DND-41 (cell line): ENCODE results near the gene LIF.

Experiments
- ATAC-seq: fragments of 200-7000 bp; cut with Tn5 transposase; 3 replicates; pipeline ENCODE4 v1.9.1; 2021; ENCODE audit warnings: low read depth; ENCODE audit not compliant: insufficient read depth
- DNase-seq: peaks from one replicate; pipeline ENCODE4 v3.0.0-alpha.2; 2020
- H2AFZ ChIP-seq: 2 replicates; pipeline ENCODE4 v1.6.0; 2012; ENCODE audit warnings: low read depth, low read length
- H3K27ac ChIP-seq: 2 replicates; pipeline ENCODE4 v1.5.1; 2012; ENCODE audit warnings: low read length, inconsistent platforms
- H3K27me3 ChIP-seq: fragments of 200-600 bp; sonication (generic); 2 replicates; pipeline ENCODE4 v1.6.0; 2012; ENCODE audit warnings: low read length, mild to moderate bottlenecking, inconsistent platforms; ENCODE audit not compliant: insufficient read depth, poor library complexity
- H3K36me3 ChIP-seq: 2 replicates; pipeline ENCODE4 v1.5.1; 2012; ENCODE audit warnings: low read length, inconsistent platforms; ENCODE audit not compliant: insufficient read depth
- H3K4me1 ChIP-seq: 2 replicates; pipeline ENCODE4 v1.5.1; 2012; ENCODE audit warnings: mild to moderate bottlenecking, low read length; ENCODE audit not compliant: insufficient read depth
- H3K4me2 ChIP-seq: 2 replicates; pipeline ENCODE4 v1.6.0; 2012; ENCODE audit warnings: mild to moderate bottlenecking, moderate library complexity, low read length, inconsistent platforms; ENCODE audit not compliant: insufficient read depth
- H3K4me3 ChIP-seq, 2 experiments: fragments of 200-600 bp in 1 of 2; shearing (Covaris generic) in 1 of 2; 2 replicates each; pipeline ENCODE4 v1.5.1; 2012 to 2016; ENCODE audit warnings: inconsistent platforms in 2 of 2, low read length in 2 of 2, mild to moderate bottlenecking in 2 of 2, low read depth in 1 of 2, moderate library complexity in 1 of 2
- H3K79me2 ChIP-seq: 2 replicates; pipeline ENCODE4 v1.6.0; 2012; ENCODE audit warnings: low read length, inconsistent platforms; ENCODE audit not compliant: insufficient read depth
- H3K9ac ChIP-seq: 2 replicates; pipeline ENCODE4 v1.6.0; 2012; ENCODE audit warnings: low read depth, mild to moderate bottlenecking, inconsistent platforms, low read length, moderate library complexity
- H3K9me3 ChIP-seq: 2 replicates; pipeline ENCODE4 v1.5.1; 2012; ENCODE audit warnings: low read length, moderate library complexity, mild to moderate bottlenecking, inconsistent platforms; ENCODE audit not compliant: insufficient read depth, severe bottlenecking
- H4K20me1 ChIP-seq: 2 replicates; pipeline ENCODE4 v1.6.0; 2012; ENCODE audit warnings: low read length; ENCODE audit not compliant: insufficient read depth
- CTCF ChIP-seq: IDR thresholded peaks from 2 replicates; pipeline ENCODE4 v1.5.1; 2012; ENCODE audit warnings: borderline replicate concordance, low read length, moderate library complexity, mild to moderate bottlenecking; ENCODE audit not compliant: poor library complexity, severe bottlenecking; ENCODE audit errors: extremely low read depth
- EZH2 ChIP-seq: IDR thresholded peaks from 3 replicates; pipeline ENCODE4 v1.6.1; 2012; ENCODE audit warnings: borderline replicate concordance, low read depth, mild to moderate bottlenecking, moderate library complexity, low read length, inconsistent platforms; ENCODE audit not compliant: severe bottlenecking

Gene LIF

GRCh38 chr22:30230787-30231461 lies 15.6 kb downstream of the LIF start:
- DNase-seq = no peak
- TF ChIP-seq EZH2 (no peak), CTCF (no peak)
- Histone ChIP-seq H4K20me1 (no peaks in the 10 kb centered on the region), H3K4me3 (no peak overlapping the region), H3K4me1 (peaks cover 10% of the 10 kb centered on the region), H3K27me3 (no peaks in the 10 kb centered on the region), H3K27ac (no peak overlapping the region), H3K79me2 (no peaks in the 10 kb centered on the region), H3K4me2 (no peak overlapping the region), H3K9me3 (no peaks in the 10 kb centered on the region), H3K36me3 (no peaks in the 10 kb centered on the region), H2AFZ (no peak overlapping the region; the same call in 1 of the 2 replicates), H3K9ac (no peak overlapping the region)
- no peak for ATAC-seq

GRCh38 chr22:30230330-30230729 lies 16.2 kb downstream of the LIF start:
- Histone ChIP-seq H3K4me1 (peaks cover 16% of the 10 kb centered on the region), H3K79me2 (no peaks in the 10 kb centered on the region), H3K4me2 (no peak overlapping the region), H3K27me3 (no peaks in the 10 kb centered on the region), H3K36me3 (no peaks in the 10 kb centered on the region), H3K4me3 (no peak overlapping the region), H4K20me1 (no peaks in the 10 kb centered on the region), H2AFZ (no peak overlapping the region), H3K9me3 (no peaks in the 10 kb centered on the region), H3K27ac (no peak overlapping the region), H3K9ac (no peak overlapping the region)
- ATAC-seq (no peak), DNase-seq (no peak)
- TF ChIP-seq CTCF (no peak), EZH2 (no peak)

GRCh38 chr22:30228509-30229359 lies 17.8 kb downstream of the LIF start:
- H3K9me3 ChIP-seq = no peaks in the 10 kb centered on the region
- ATAC-seq (no peak), DNase-seq (no peak)
- TF ChIP-seq CTCF (no peak), EZH2 (no peak)
- H3K36me3 ChIP-seq = no peaks in the 10 kb centered on the region
- peaks cover 26% of the 10 kb centered on the region for H3K4me1 ChIP-seq
- H3K9ac ChIP-seq = no peak overlapping the region
- H3K4me2 ChIP-seq = no peak overlapping the region
- no peaks in the 10 kb centered on the region for H3K79me2 ChIP-seq
- no peaks in the 10 kb centered on the region for H4K20me1 ChIP-seq
- no peaks in the 10 kb centered on the region for H3K27me3 ChIP-seq
- H2AFZ ChIP-seq = no peak overlapping the region
- H3K4me3 ChIP-seq = no peak overlapping the region
- H3K27ac ChIP-seq = peak overlapping the region; percentile 13; the same call in 1 of the 2 replicates
